Natural killer cell (primary cell): Measurements from ENCODE around the gene OR9A4. TPM values are rescaled to one million over a fixed set of nuclear protein-coding genes. Genes with fewer than 3 reads are reported as not detected.

Experiments
- ATAC-seq, 3 donors: fragments of 150-1000 bp in 2 of 3; fragments of 200-7000 bp in 1 of 3; cut with Tn5 transposase; 1 replicate in 1 of 3; 2 replicates in 2 of 3; pipeline ENCODE4 v1.10.0; 2021; ENCODE audit warnings: mild to moderate bottlenecking in 2 of 3, moderate library complexity in 2 of 3
- DNase-seq, 2 donors: peaks; one replicate each; pipeline versions ENCODE4 v3.0.0 to v3.0.0-alpha.2; 2013 to 2021; ENCODE audit warnings: mixed read lengths in 1 of 2
- H3K27ac ChIP-seq: one replicate; pipeline ENCODE4 v1.5.1; 2013; ENCODE audit warnings: mild to moderate bottlenecking, low read length
- H3K27me3 ChIP-seq: one replicate; pipeline ENCODE4 v1.6.1; 2013; ENCODE audit warnings: low read length; ENCODE audit not compliant: control insufficient read depth, insufficient read depth
- H3K36me3 ChIP-seq: one replicate; pipeline ENCODE4 v1.6.1; 2013; ENCODE audit warnings: low read length; ENCODE audit not compliant: control insufficient read depth, insufficient read depth
- H3K4me1 ChIP-seq: one replicate; pipeline ENCODE4 v1.6.1; 2013; ENCODE audit warnings: low read length; ENCODE audit not compliant: control insufficient read depth, insufficient read depth
- H3K4me3 ChIP-seq: one replicate; pipeline ENCODE4 v1.5.1; 2013; ENCODE audit warnings: low read length
- H3K9me3 ChIP-seq: one replicate; pipeline ENCODE4 v1.6.1; 2013; ENCODE audit warnings: low read length; ENCODE audit not compliant: control insufficient read depth, insufficient read depth
- H3K27ac Mint-ChIP-seq, 2 donors: one replicate each; pipeline ENCODE4 v1.8.0; 2022; ENCODE audit warnings: mild to moderate bottlenecking in 2 of 2, mixed read lengths in 2 of 2, moderate library complexity in 1 of 2
- H3K27me3 Mint-ChIP-seq, 2 donors: one replicate each; pipeline ENCODE4 v1.8.0; 2022; ENCODE audit warnings: low read depth in 2 of 2, mixed read lengths in 2 of 2
- H3K36me3 Mint-ChIP-seq: one replicate; pipeline ENCODE4 v1.8.0; 2022; ENCODE audit warnings: mixed read lengths
- H3K4me1 Mint-ChIP-seq, 2 donors: one replicate each; pipeline ENCODE4 v1.8.0; 2022; ENCODE audit warnings: mixed read lengths in 2 of 2
- H3K4me3 Mint-ChIP-seq: one replicate; pipeline ENCODE4 v1.8.0; 2022; ENCODE audit warnings: mild to moderate bottlenecking, moderate library complexity, mixed read lengths
- H3K9me3 Mint-ChIP-seq, 2 donors: one replicate each; pipeline ENCODE4 v1.8.0; 2022; ENCODE audit warnings: mixed read lengths in 2 of 2
- WGBS: methylation state at CpG from one replicate; pipeline ENCODE4 v1.1.7; 2013; ENCODE audit warnings: missing lambda C conversion rate; ENCODE audit not compliant: insufficient coverage; 5-methylcytosine and 5-hydroxymethylcytosine counted together
- intact Hi-C: fragments of 100-400 bp; cut with micrococcal nuclease; formaldehyde crosslinking; loops from one replicate; pipeline ENCODE4 v1.14.2; 2022
- total RNA-seq, 4 donors: library from RNA; stranded (reverse); fragments of 120-200 nt in 1 of 4; gene quantifications; one replicate each; pipeline versions ENCODE4 v1.2.3 to v1.2.4, GENCODE V29; 2013 to 2022
- TF ChIP-seq, protein P1 (sequence below): fragments of 200-600 bp; IDR thresholded peaks from one replicate; pipeline ENCODE4 v1.8.0; 2022; ENCODE audit warnings: antibody characterized with exemption

The OR9A4 gene
- total RNA-seq, 3 donors from 2014 or later (not counting 1 experiment from before 2014, with no cell fraction given): not detected

DNA sequence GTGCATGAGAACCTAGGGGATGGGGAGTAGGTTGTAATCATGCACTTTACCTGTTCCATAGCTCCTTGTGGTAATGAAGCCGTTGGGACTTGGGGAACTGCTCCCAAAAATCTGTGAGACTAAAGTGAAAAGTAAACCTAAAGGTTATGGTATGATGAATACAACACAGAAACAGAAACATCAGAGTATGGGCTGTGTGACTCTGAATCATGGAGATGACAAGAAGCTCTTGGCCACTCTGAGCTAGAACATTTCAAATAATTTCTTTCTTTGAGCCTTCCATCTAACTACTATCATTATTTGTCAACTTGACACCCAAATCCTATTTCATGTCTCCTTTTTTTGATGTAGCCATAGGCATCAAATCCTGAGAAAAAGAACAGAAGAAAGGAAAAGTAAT, 27.6 kb downstream of the OR9A4 start:
- H3K9me3 Mint-ChIP-seq: peaks cover 10 to 18% of the 10 kb centered on the region in 2 donors
- intact Hi-C loops: no loop called here
- no peak for DNase-seq
- Histone ChIP-seq H3K4me1 (no peaks in the 10 kb centered on the region), H3K36me3 (no peaks in the 10 kb centered on the region), H3K27me3 (no peaks in the 10 kb centered on the region), H3K4me3 (no peak overlapping the region), H3K9me3 (peaks cover 2% of the 10 kb centered on the region), H3K27ac (no peak overlapping the region)
- TF ChIP-seq, protein P1, sequence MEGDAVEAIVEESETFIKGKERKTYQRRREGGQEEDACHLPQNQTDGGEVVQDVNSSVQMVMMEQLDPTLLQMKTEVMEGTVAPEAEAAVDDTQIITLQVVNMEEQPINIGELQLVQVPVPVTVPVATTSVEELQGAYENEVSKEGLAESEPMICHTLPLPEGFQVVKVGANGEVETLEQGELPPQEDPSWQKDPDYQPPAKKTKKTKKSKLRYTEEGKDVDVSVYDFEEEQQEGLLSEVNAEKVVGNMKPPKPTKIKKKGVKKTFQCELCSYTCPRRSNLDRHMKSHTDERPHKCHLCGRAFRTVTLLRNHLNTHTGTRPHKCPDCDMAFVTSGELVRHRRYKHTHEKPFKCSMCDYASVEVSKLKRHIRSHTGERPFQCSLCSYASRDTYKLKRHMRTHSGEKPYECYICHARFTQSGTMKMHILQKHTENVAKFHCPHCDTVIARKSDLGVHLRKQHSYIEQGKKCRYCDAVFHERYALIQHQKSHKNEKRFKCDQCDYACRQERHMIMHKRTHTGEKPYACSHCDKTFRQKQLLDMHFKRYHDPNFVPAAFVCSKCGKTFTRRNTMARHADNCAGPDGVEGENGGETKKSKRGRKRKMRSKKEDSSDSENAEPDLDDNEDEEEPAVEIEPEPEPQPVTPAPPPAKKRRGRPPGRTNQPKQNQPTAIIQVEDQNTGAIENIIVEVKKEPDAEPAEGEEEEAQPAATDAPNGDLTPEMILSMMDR: no peak
- H3K36me3 Mint-ChIP-seq: peaks cover 27% of the 10 kb centered on the region
- no peaks in the 10 kb centered on the region for H3K4me1 Mint-ChIP-seq
- H3K4me3 Mint-ChIP-seq: no peak overlapping the region
- peaks cover 7 to 39% of the 10 kb centered on the region in 2 donors for H3K27me3 Mint-ChIP-seq
- no peak overlapping the region for H3K27ac Mint-ChIP-seq
- no peak for ATAC-seq
- WGBS: 70% methylated on average over 1 of the region's 1 CpG

DNA sequence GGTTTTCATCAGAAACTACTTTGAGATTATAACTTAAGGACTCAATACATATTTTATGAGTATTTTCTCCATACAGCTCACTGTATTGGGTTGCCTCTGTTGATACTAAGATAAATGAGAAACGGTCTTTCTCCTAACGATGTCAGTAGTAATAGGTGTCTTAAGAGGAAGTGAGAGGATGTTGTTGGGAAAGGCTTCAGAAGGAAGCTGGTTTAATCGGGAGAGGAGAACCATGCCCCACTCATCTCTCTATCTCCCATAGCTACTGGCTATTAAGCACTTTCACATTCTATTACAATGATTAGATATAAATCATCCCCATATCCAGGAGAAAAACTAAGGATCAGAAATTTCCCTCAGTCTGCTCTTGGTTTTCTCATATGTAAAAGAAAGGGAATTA, 28.6 kb downstream of the OR9A4 start:
- Histone ChIP-seq H3K9me3 (peaks cover 2% of the 10 kb centered on the region), H3K27ac (no peak overlapping the region), H3K36me3 (no peaks in the 10 kb centered on the region), H3K4me1 (no peaks in the 10 kb centered on the region), H3K27me3 (no peaks in the 10 kb centered on the region), H3K4me3 (no peak overlapping the region)
- Mint-ChIP-seq H3K4me3 (no peak overlapping the region), H3K36me3 (peaks cover 27% of the 10 kb centered on the region), H3K27ac (no peak overlapping the region), H3K27me3 (peaks cover 4 to 34% of the 10 kb centered on the region in 2 donors), H3K4me1 (no peaks in the 10 kb centered on the region), H3K9me3 (peaks cover 6 to 14% of the 10 kb centered on the region in 2 donors)
- ATAC-seq (no peak), DNase-seq (no peak)
- TF ChIP-seq, protein P1: no peak
- no CpG with 5 or more reads among the region's 3 CpGs for WGBS
- intact Hi-C loops: no loop called here

GRCh38 chr7:141945356-141945755, 29.2 kb downstream of the OR9A4 start:
- no peak overlapping the region for H3K27ac ChIP-seq
- H3K27me3 Mint-ChIP-seq: peaks cover 4 to 30% of the 10 kb centered on the region in 2 donors

GRCh38 chr7:141946796-141947195, 30.6 kb downstream of the OR9A4 start, which contains the start of gene CLEC5A:
Gene CLEC5A, minus strand, starts transcription at chr7:141946974. Its CDS starts 682 bp downstream, at chr7:141946292.
- Histone ChIP-seq H3K27ac (no peak within 1 kb of the TSS), H3K9me3 (no peaks in the 10 kb centered on the region), H3K27me3 (no peaks in the 10 kb centered on the region), H3K4me3 (no peak within 1 kb of the TSS), H3K4me1 (no peaks in the 10 kb centered on the region), H3K36me3 (no peaks in the 10 kb centered on the region)
- TF ChIP-seq, protein P1: no peak
- DNase-seq (no peak), ATAC-seq (no peak)
- Mint-ChIP-seq H3K9me3 (no peaks in the 10 kb centered on the region), H3K27ac (no peak within 1 kb of the TSS), H3K36me3 (peaks cover 7% of the 10 kb centered on the region), H3K4me1 (no peaks in the 10 kb centered on the region), H3K27me3 (peaks cover 4 to 25% of the 10 kb centered on the region in 2 donors), H3K4me3 (no peak within 1 kb of the TSS)
- 68% methylated on average over 3 of the region's 3 CpGs for WGBS
- intact Hi-C loops: no loop called here

More at GRCh38 chr7:141945356-141945755, 29.2 kb downstream of the OR9A4 start:
- Histone ChIP-seq H3K36me3 (no peaks in the 10 kb centered on the region), H3K4me3 (no peak overlapping the region), H3K9me3 (peaks cover 2% of the 10 kb centered on the region), H3K4me1 (no peaks in the 10 kb centered on the region), H3K27me3 (no peaks in the 10 kb centered on the region)
- TF ChIP-seq, protein P1: no peak
- Mint-ChIP-seq H3K36me3 (peaks cover 21% of the 10 kb centered on the region), H3K4me1 (no peaks in the 10 kb centered on the region), H3K9me3 (peaks cover 6 to 11% of the 10 kb centered on the region in 2 donors), H3K4me3 (no peak overlapping the region), H3K27ac (no peak overlapping the region)
- DNase-seq (peak in 1 of 2 donors; percentile 6), ATAC-seq (peak in 2 of 3 donors; percentile 29 to 39)
- WGBS: 6% methylated on average over 2 of the region's 3 CpGs
- intact Hi-C loops: no loop called here
